ENCODE data around the gene CLDN10.
A peak's percentile ranks its signal among the peaks of the same experiment; 100 is the strongest.

CLDN10 gene

GRCh38 chr13:95601216-95601615 lies 48.7 kb downstream of the CLDN10 start:
- no peak overlapping the region for H3K27ac ChIP-seq
- TF ChIP-seq ZFX (IDR thresholded peaks at IDR 0.05), result no peak
- TF ChIP-seq, protein P1, sequence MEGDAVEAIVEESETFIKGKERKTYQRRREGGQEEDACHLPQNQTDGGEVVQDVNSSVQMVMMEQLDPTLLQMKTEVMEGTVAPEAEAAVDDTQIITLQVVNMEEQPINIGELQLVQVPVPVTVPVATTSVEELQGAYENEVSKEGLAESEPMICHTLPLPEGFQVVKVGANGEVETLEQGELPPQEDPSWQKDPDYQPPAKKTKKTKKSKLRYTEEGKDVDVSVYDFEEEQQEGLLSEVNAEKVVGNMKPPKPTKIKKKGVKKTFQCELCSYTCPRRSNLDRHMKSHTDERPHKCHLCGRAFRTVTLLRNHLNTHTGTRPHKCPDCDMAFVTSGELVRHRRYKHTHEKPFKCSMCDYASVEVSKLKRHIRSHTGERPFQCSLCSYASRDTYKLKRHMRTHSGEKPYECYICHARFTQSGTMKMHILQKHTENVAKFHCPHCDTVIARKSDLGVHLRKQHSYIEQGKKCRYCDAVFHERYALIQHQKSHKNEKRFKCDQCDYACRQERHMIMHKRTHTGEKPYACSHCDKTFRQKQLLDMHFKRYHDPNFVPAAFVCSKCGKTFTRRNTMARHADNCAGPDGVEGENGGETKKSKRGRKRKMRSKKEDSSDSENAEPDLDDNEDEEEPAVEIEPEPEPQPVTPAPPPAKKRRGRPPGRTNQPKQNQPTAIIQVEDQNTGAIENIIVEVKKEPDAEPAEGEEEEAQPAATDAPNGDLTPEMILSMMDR (conservative IDR thresholded peaks at IDR 0.05), result no peak

DNA sequence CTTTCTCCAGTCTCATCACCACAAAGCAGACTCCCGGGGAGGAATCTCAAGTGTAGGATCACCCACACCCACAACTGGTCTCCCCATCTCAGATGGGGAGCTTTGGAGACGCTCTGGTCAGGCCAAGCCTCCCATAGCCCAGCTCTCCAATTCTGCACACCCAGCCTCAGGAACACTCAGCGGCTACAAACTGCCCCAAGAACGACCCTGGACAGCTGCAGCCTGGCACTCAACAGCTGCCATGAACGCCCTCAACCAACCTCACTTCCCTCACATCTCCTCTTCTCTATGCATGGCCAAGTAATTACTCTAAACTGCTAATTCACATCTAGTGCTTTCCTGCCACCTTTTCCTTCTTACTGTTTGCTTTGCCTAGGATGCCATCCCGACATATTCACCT lies 49.4 kb downstream of the CLDN10 start:
- no peak overlapping the region for H3K27ac ChIP-seq
- TF ChIP-seq ZFX (IDR thresholded peaks at IDR 0.05), result no peak
- TF ChIP-seq, protein P1 (conservative IDR thresholded peaks at IDR 0.05), result no peak

DNA sequence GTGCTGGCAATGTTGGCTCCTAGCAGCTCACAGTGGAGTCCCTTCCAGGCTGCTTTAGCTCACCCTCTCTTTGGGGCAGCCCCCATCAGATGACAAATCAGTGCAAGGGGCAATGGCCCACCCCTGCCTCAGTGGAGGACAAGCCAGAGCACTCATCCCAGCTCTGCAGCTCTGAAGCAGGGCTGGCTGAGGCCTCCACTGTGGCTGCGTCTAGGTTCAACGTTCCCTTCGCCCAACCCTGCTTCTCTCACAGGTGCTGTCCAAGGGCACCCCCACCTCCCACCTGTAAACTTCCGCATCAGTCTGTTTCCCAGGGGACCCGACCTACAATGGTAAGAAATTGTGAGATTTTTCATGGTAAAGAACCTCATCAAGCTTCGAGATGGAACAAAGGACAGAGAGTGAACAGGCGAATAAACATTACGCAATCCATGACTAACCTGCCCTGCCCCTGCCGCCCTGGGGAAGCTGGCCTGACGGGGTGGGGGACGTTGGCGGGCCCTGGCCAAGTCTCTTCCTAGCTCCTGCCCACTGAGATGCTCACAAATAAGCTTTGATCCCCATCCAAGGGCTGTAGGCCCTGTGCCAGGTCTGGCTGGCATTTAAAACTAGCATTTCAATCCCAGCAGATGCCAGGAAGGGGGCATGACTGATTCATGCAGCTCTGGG lies 51.5 kb downstream of the CLDN10 start:
- H3K27ac ChIP-seq, result peak overlapping the region; percentile 66
- TF ChIP-seq, protein P1 (conservative IDR thresholded peaks at IDR 0.05), result no peak

DNA sequence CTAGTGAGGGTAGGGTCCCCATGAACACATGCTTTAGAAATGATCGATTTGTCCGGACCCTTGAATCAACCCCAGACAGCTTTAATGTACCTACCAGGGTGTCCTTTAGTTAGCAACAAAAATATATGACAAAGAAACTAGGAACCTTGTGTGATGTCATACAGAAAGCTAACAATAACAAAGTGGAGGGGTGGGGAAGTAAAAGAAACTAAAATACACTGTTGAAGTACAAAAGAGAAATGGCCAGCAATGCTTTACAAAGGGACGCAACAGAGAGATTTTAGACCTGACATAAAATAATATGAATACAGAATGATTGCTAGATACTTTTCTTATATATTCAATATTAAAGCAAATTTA lies 52.0 kb downstream of the CLDN10 start:
- H3K27ac ChIP-seq, result peak overlapping the region; percentile 66
- TF ChIP-seq, protein P1 (conservative IDR thresholded peaks at IDR 0.05), result no peak
- TF ChIP-seq ZFX (IDR thresholded peaks at IDR 0.05), result no peak

- no peak overlapping the region for H3K27ac ChIP-seq
Measured at GRCh38 chr13:95605448-95606125, 53.1 kb downstream of the CLDN10 start.

DNA sequence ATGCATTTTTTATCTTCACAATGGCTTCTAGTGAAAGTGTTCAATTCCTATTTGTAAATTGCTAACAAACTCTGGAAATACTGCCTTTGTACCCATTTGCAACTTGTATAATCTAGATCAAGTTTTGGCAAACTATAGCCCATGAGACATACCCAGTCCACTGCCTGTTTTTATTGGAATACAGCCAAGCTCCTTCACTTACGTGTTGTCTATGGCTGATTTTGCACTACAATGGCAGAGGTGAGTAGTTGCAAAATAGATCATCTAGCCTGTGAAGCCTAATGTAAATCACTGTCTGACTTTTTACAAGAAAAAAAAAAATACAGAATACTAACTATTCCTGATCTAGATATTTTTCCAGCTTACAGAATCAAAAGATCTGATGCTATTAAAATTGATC lies 54.8 kb downstream of the CLDN10 start:
- H3K27ac ChIP-seq, result no peak overlapping the region

More at GRCh38 chr13:95605448-95606125, 53.1 kb downstream of the CLDN10 start:
- TF ChIP-seq ZFX (IDR thresholded peaks at IDR 0.05), result no peak
- TF ChIP-seq, protein P1 (conservative IDR thresholded peaks at IDR 0.05), result no peak

More for the DNA sequence above, 54.8 kb downstream of the CLDN10 start:
- TF ChIP-seq, protein P1 (conservative IDR thresholded peaks at IDR 0.05), result no peak
- TF ChIP-seq ZFX (IDR thresholded peaks at IDR 0.05), result no peak

All from C4-2B (cell line).